Parathyroid adenoma (tissue), 2 donors: ENCODE measurements around the gene MOG.

Source experiments
- H2AFZ ChIP-seq: fragments of 300-600 bp; sonication (generic); one replicate; pipeline ENCODE4 v1.7.0; 2017; ENCODE audit warnings: antibody characterized with exemption, mild to moderate bottlenecking
- H3K27ac ChIP-seq: fragments of 300-600 bp; sonication (generic); one replicate; pipeline ENCODE4 v1.7.0; 2017
- H3K27me3 ChIP-seq: fragments of 300-600 bp; sonication (generic); one replicate; pipeline ENCODE4 v1.7.0; 2017; ENCODE audit warnings: low read length; ENCODE audit not compliant: control insufficient read depth, insufficient read depth
- H3K36me3 ChIP-seq: fragments of 300-600 bp; sonication (generic); one replicate; pipeline ENCODE4 v1.7.0; 2017; ENCODE audit warnings: low read length; ENCODE audit not compliant: control insufficient read depth, insufficient read depth
- H3K4me1 ChIP-seq: fragments of 300-600 bp; sonication (generic); one replicate; pipeline ENCODE4 v1.7.0; 2017; ENCODE audit warnings: control low read depth
- H3K4me2 ChIP-seq: fragments of 300-600 bp; sonication (generic); one replicate; pipeline ENCODE4 v1.7.0; 2017; ENCODE audit warnings: low read length
- H3K4me3 ChIP-seq: fragments of 300-600 bp; sonication (generic); one replicate; pipeline ENCODE4 v1.7.0; 2017; ENCODE audit warnings: low read depth, low read length
- H3K79me2 ChIP-seq: fragments of 300-600 bp; sonication (generic); one replicate; pipeline ENCODE4 v1.7.0; 2017; ENCODE audit warnings: control low read depth
- H3K9ac ChIP-seq: fragments of 300-600 bp; sonication (generic); one replicate; pipeline ENCODE4 v1.7.0; 2017; ENCODE audit warnings: mild to moderate bottlenecking
- H3K9me3 ChIP-seq: fragments of 300-600 bp; sonication (generic); one replicate; pipeline ENCODE4 v1.7.0; 2017; ENCODE audit warnings: low read length; ENCODE audit not compliant: control insufficient read depth
- CTCF ChIP-seq: fragments of 300-600 bp; sonication (generic); IDR thresholded peaks from one replicate; pipeline ENCODE4 v1.7.0; 2017; ENCODE audit warnings: antibody characterized with exemption, mild to moderate bottlenecking
- donor health status: primary hyperparathyroidism.

MOG gene

GRCh38 chr6:29673161-29673560 lies 16.3 kb downstream of the MOG start:
- no peak for TF ChIP-seq CTCF
- no peaks in the 10 kb centered on the region for H3K4me1 ChIP-seq
- no peaks in the 10 kb centered on the region for H3K9me3 ChIP-seq
- H3K4me3 ChIP-seq = no peak overlapping the region
- no peaks in the 10 kb centered on the region for H3K36me3 ChIP-seq
- no peaks in the 10 kb centered on the region for H3K79me2 ChIP-seq
- no peak overlapping the region for H3K4me2 ChIP-seq
- no peak overlapping the region for H3K9ac ChIP-seq
- H3K27me3 ChIP-seq = no peaks in the 10 kb centered on the region
- H3K27ac ChIP-seq = no peak overlapping the region
- no peak overlapping the region for H2AFZ ChIP-seq

GRCh38 chr6:29674008-29674407 lies 17.1 kb downstream of the MOG start:
- no peak overlapping the region for H3K9ac ChIP-seq
- no peaks in the 10 kb centered on the region for H3K36me3 ChIP-seq
- H3K79me2 ChIP-seq = no peaks in the 10 kb centered on the region
- H3K27ac ChIP-seq = no peak overlapping the region
- H3K9me3 ChIP-seq = no peaks in the 10 kb centered on the region
- TF ChIP-seq CTCF = no peak
- no peaks in the 10 kb centered on the region for H3K4me1 ChIP-seq
- no peak overlapping the region for H3K4me2 ChIP-seq
- no peak overlapping the region for H2AFZ ChIP-seq
- H3K27me3 ChIP-seq = no peaks in the 10 kb centered on the region
- no peak overlapping the region for H3K4me3 ChIP-seq

- Histone ChIP-seq H3K9me3 (no peaks in the 10 kb centered on the region), H3K4me2 (no peak overlapping the region), H3K4me3 (no peak overlapping the region), H3K79me2 (no peaks in the 10 kb centered on the region), H3K27me3 (no peaks in the 10 kb centered on the region), H2AFZ (no peak overlapping the region), H3K4me1 (no peaks in the 10 kb centered on the region), H3K36me3 (no peaks in the 10 kb centered on the region), H3K9ac (no peak overlapping the region), H3K27ac (no peak overlapping the region)
- TF ChIP-seq CTCF = no peak
These were observed 18.7 kb downstream of the MOG start for GRCh38 chr6:29675561-29675960.

GRCh38 chr6:29676981-29677601 lies 20.2 kb downstream of the MOG start:
- Histone ChIP-seq H3K9ac (no peak overlapping the region), H3K27ac (no peak overlapping the region), H3K79me2 (no peaks in the 10 kb centered on the region), H2AFZ (no peak overlapping the region), H3K9me3 (no peaks in the 10 kb centered on the region), H3K4me3 (no peak overlapping the region), H3K36me3 (no peaks in the 10 kb centered on the region), H3K4me1 (no peaks in the 10 kb centered on the region), H3K4me2 (no peak overlapping the region), H3K27me3 (no peaks in the 10 kb centered on the region)
- TF ChIP-seq CTCF = no peak

- TF ChIP-seq CTCF = no peak
- H3K27me3 ChIP-seq = no peaks in the 10 kb centered on the region
These were observed 21.2 kb downstream of the MOG start for GRCh38 chr6:29678114-29678513.

More at GRCh38 chr6:29678114-29678513, 21.2 kb downstream of the MOG start:
- Histone ChIP-seq H3K9me3 (no peaks in the 10 kb centered on the region), H3K4me3 (no peak overlapping the region), H2AFZ (no peak overlapping the region), H3K4me1 (no peaks in the 10 kb centered on the region), H3K36me3 (no peaks in the 10 kb centered on the region), H3K79me2 (no peaks in the 10 kb centered on the region), H3K4me2 (no peak overlapping the region), H3K27ac (no peak overlapping the region), H3K9ac (no peak overlapping the region)
